Smooth muscle cell of the brain vasculature (primary cell): Measurements from ENCODE around the gene PDE3B.
"Not testable (repeated sequence)": the region's sequence is repeated elsewhere in the genome, so short reads cannot be mapped to it uniquely, and the experiment has no call there.

Experiments
- DNase-seq: peaks from one replicate; pipeline ENCODE4 v3.0.0-alpha.2; 2012; ENCODE audit warnings: low read depth, low spot score

Gene PDE3B

GRCh38 chr11:14803846-14804245 is 160.2 kb downstream of the PDE3B start:
- DNase-seq: no peak

GRCh38 chr11:14809466-14809865 is 165.9 kb downstream of the PDE3B start:
- no peak for DNase-seq

GRCh38 chr11:14812757-14813156 is 169.2 kb downstream of the PDE3B start:
- DNase-seq: no peak

- DNase-seq: no peak
Measured at GRCh38 chr11:14813516-14813915, 169.9 kb downstream of the PDE3B start.

- no peak for DNase-seq
Measured at GRCh38 chr11:14818779-14819178, 175.2 kb downstream of the PDE3B start.

- no peak for DNase-seq
Measured at GRCh38 chr11:14819596-14819995, 176.0 kb downstream of the PDE3B start.

DNA sequence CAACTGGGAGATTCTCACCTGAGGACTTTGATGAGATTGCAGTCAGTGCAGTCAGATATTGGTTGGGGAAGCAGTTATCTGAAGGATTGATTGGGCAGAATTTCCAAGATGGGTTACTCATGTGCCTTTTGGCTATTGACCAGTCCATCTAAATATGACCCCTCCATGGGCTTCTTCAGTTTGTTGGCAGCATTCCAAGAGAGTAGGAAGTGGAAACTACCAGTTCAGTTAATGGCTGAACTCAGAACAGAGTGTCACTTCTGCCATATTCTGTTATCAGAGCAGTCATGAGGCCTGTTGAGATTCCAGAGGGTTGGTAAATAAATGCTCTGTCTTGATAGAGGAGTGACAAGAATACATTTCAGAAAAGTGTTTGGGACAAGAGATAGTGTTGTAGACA is 177.4 kb downstream of the PDE3B start:
- DNase-seq: no peak

DNA sequence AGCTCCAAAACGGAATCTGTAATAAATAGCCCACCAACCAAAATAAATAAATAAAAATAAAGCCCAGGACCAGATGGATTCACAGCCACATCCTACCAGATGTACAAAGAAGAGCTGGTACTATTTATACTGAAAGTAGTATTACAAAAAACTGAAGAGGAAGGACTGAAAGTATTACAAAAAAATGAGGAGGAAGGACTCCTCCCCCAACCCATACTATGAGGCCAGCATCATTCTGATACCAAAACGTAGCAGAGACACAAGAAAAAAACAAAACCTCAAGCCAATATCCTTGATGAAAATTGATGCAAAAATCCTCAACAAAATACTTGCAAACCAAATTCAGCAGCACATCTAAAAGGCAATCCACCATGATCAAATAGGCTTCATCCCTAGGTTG is 183.0 kb downstream of the PDE3B start:
- DNase-seq: no peak

- DNase-seq: no peak
Measured at GRCh38 chr11:14835496-14836492, 192.2 kb downstream of the PDE3B start.

DNA sequence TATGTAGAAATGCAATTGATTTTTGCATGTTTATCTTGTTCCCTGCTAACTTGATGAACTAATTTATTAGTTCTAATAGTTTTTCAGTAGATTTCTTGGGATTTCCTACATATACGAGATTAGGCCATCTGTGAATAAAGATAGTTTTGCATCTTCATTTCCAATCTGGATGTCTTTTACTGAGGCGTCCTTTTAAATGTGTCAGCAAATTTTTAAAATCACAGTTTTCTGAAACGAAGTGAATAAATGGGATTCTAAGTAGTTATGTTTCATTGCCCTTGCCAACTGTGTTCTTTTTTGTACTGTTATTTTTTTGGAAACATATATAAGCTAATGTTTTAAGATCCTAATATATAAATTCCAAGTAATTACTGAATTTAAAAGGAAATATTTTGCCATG is 198.4 kb downstream of the PDE3B start:
- no peak for DNase-seq

- DNase-seq: no peak
Measured at GRCh38 chr11:14852571-14853177, 209.1 kb downstream of the PDE3B start.

DNA sequence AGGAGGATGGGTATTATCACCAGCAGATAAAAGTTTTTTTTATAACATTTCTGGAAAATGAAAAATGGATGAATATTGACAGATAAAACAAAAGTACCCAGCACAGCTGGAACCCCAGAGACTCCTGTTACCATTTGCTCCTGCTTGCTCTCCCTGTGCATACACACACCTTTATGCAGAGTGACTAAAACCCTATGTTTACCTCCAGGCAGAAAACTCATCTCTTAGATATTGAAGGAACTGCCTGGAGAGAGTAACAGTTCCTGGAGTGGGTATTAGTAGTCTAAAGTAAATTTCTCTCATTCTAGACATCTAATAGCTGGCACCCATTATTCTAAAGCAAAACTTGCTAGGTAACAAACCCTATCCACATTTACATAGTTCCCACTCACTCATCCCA is 210.5 kb downstream of the PDE3B start:
- DNase-seq: no peak

- DNase-seq: no peak
Measured at GRCh38 chr11:14855890-14856289, 212.3 kb downstream of the PDE3B start.

GRCh38 chr11:14857621-14858020 is 214.0 kb downstream of the PDE3B start:
- DNase-seq: no peak

- DNase-seq: no peak
Measured at GRCh38 chr11:14858404-14858803, 214.8 kb downstream of the PDE3B start.

DNA sequence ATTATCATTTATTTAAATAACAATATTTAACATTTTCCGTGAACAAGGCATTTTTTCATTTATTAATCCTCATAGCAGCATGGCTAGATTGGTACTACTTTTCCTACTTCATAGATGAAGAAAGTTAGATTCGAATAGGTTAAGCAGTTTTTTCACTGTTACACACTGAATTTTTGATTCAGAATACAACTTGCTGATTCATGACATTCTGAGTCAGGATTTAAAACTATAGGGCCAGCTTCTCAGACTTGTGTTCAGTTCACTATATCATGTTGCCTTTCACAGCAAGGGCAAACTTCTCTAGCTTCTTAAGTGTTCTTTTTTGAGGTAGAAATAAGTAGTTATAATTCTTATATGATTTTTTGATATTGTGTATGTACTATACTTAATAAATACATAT is 216.9 kb downstream of the PDE3B start:
- no peak for DNase-seq

- no peak for DNase-seq
Measured at GRCh38 chr11:14861680-14862079, 218.1 kb downstream of the PDE3B start.

GRCh38 chr11:14863775-14864174 is 220.2 kb downstream of the PDE3B start:
- DNase-seq: not testable (repeated sequence)

- DNase-seq: no peak
Measured at GRCh38 chr11:14872032-14872431, 228.4 kb downstream of the PDE3B start.

GRCh38 chr11:14873632-14874031 is 230.0 kb downstream of the PDE3B start:
- no peak for DNase-seq

DNA sequence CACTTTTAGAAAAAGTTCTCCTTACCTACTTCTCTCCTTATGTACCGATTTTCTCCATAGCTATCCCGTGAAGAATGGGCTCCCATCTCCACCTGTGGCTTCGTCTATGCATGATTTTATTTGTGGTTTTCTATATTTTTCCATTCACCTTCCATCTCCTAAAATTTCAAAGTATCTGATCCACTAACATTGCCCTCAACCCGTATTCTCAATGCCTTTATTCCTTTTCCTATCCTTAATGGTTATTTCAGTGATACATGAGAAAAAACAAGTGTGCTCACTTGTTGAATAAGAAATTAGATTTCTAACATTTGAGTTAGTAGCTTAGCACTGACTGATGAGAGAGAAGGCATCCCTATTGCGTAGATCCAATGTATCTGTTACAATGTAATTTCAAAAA is 231.6 kb downstream of the PDE3B start:
- DNase-seq: no peak

DNA sequence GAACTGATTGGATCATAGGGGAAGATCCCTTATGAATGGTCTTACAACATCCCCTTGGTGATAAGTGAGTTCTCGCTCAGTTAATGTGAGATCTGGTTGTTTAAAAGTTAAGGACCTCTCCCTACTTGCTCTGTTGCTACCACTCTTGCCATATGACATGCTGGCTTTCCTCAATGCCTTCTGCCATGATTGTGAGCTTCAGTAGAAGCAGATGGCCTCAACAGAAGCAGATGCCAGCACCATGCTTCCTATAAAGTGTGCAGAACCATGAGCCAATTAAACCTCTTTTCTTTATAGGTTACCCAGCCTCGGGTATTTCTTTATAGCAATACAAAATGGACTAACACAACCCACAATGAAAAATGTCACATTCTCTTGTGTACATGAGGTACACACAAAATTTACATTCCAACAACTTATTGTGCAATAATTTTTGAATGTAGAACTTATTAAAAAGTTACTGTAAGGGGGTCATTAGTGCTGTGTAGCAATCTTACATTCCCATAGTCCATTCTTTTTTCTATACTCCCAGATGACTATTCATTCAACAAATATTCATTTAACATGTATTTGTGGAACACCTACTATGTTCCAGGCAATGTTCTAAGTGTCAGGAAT is 238.1 kb downstream of the PDE3B start:
- no peak for DNase-seq

DNA sequence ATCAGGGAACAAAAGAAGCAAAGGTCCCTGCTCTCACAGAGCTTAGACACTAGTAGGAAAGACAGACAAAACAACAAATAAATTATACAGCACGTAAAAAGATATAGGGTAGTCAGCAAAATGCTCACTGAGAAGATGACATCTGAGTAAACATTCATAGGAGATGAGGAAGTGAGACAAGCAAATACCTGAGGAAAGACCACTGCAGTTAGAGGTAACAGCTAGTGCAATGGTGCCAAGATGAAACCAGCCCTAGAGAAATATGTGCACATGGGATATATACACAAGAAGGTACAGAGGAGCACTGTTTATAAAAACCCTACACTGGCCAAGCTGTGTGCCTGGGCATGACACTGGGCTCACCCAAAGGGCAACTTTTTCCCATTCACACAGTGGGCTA is 238.6 kb downstream of the PDE3B start:
- DNase-seq: no peak
